ENCODE data around the gene GABPB2. TPM values are rescaled to one million over a fixed set of nuclear protein-coding genes. Genes with fewer than 3 reads are reported as not detected.

GABPB2 gene
- total RNA-seq, 1 donor from 2014 or later: 10.8 TPM

DNA sequence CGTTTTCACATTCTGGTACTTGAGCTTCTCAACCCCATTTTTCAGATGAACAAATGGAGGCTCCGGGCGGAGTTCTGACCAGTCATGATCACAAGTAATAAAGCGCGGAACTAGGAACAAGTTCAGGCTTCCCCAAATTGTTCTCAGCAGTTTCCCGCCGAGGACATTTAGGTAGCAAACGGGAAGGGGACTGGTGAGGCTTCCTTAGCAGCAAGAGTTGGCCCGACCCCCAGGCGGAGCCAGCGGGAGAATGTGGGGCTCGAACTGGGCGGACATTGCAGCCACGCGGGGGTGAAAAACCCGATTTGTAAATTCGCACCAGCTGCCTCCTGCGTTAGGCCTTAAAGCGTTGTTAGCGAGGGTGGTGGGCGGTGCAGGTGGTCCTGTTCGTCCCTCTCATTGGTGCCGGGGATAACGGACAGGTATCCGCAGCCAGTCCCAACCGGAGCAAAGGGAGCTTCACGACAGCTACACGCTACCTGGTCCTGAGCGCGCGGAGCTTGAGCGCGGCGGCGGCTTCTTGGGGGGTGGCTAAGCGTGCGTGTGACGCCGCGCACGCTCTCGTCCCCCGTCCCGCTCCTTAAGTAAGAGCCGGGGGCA lies 60.5 kb downstream of the GABPB2 start:
- peak; percentile 87 for DNase-seq (ENCODE audit: low read depth)
- H3K4me3 ChIP-seq (ENCODE audit: low read depth, low read length): peak overlapping the region; percentile 40
- no peak for FAIRE-seq
- H3K27me3 ChIP-seq (ENCODE audit: control insufficient read depth, insufficient read depth, low read length): no peaks in the 10 kb centered on the region
- H3K36me3 ChIP-seq (ENCODE audit: control insufficient read depth, insufficient read depth, low read length): no peaks in the 10 kb centered on the region
- TF ChIP-seq, protein P1, sequence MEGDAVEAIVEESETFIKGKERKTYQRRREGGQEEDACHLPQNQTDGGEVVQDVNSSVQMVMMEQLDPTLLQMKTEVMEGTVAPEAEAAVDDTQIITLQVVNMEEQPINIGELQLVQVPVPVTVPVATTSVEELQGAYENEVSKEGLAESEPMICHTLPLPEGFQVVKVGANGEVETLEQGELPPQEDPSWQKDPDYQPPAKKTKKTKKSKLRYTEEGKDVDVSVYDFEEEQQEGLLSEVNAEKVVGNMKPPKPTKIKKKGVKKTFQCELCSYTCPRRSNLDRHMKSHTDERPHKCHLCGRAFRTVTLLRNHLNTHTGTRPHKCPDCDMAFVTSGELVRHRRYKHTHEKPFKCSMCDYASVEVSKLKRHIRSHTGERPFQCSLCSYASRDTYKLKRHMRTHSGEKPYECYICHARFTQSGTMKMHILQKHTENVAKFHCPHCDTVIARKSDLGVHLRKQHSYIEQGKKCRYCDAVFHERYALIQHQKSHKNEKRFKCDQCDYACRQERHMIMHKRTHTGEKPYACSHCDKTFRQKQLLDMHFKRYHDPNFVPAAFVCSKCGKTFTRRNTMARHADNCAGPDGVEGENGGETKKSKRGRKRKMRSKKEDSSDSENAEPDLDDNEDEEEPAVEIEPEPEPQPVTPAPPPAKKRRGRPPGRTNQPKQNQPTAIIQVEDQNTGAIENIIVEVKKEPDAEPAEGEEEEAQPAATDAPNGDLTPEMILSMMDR (IDR thresholded peaks at IDR 0.05; ENCODE audit: insufficient read depth, low read length, severe bottlenecking): no peak

DNA sequence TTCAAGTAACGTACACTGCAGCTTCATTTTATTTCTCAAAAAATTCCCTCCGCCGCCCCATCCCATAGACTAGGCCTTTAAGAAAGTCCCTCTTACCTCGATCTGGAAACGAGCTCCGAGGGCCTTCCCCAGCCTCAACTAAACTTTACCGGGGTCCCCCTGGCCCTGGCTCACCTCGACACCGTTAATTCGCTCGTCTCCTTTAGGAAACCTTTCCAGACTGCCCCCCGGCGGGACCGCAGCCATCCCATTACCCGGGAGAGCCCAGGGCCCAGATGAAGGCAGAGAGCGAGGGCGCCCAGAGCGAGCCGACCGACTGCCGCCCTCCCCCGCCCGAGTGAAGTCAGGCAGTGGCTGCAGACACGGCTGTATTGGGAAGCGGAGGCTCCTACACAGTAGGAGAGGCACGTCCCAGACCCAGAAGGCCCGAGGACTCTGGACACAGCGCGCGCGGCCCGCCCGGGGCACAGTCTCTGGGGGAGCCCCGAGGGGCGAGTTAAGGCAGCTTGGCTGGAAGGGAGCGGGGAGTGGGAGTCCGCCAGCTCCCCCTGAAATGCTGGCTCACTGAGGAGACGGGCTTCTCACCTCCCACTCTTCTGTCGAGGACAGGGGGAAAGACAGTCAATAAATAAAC lies 61.3 kb downstream of the GABPB2 start:
- DNase-seq (ENCODE audit: low read depth): no peak
- Histone ChIP-seq H3K36me3 (ENCODE audit: control insufficient read depth, insufficient read depth, low read length) (no peaks in the 10 kb centered on the region), H3K4me3 (ENCODE audit: low read depth, low read length) (peak overlapping the region; percentile 40), H3K27me3 (ENCODE audit: control insufficient read depth, insufficient read depth, low read length) (no peaks in the 10 kb centered on the region)
- no peak for FAIRE-seq
- TF ChIP-seq, protein P1 (IDR thresholded peaks at IDR 0.05; ENCODE audit: insufficient read depth, low read length, severe bottlenecking): no peak

DNA sequence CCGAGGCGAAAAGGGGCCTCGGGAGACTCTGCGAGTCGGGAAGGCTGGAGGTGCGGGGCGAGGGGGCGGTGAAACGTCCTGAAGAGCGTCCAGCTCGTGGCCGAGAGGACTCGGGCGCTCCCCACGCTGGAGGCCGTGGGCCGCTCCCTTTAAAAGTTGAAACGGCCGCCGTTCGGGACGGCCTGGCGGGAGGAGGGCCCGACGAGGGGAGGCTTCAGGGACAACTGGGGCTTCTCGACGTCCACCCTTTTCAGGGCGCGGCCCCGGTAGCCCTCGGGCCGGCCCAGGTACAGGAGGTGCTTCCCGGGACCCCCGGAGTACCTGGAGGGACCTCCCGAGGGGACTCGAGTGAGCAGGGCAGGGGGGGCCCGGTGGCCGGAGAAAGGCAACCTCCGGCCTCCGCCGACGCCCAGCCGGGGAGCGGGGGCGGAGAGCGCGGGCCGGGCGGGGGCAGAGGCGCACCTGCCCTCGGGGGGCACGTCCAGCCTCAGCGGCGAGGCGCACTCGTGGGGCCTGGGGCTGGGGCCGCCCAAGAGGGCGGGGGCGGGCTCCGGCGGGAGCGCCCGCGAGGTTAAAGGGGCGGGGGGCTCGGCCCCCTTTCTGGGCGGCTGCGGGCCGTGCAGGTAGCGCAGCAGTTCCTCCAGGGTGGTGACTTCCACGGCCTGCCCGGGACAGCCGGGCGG lies 61.9 kb downstream of the GABPB2 start:
- Histone ChIP-seq H3K4me3 (ENCODE audit: low read depth, low read length) (no peak overlapping the region), H3K27me3 (ENCODE audit: control insufficient read depth, insufficient read depth, low read length) (no peaks in the 10 kb centered on the region), H3K36me3 (ENCODE audit: control insufficient read depth, insufficient read depth, low read length) (no peaks in the 10 kb centered on the region)
- TF ChIP-seq, protein P1 (IDR thresholded peaks at IDR 0.05; ENCODE audit: insufficient read depth, low read length, severe bottlenecking): no peak
- FAIRE-seq (no peak), DNase-seq (ENCODE audit: low read depth) (no peak)

DNA sequence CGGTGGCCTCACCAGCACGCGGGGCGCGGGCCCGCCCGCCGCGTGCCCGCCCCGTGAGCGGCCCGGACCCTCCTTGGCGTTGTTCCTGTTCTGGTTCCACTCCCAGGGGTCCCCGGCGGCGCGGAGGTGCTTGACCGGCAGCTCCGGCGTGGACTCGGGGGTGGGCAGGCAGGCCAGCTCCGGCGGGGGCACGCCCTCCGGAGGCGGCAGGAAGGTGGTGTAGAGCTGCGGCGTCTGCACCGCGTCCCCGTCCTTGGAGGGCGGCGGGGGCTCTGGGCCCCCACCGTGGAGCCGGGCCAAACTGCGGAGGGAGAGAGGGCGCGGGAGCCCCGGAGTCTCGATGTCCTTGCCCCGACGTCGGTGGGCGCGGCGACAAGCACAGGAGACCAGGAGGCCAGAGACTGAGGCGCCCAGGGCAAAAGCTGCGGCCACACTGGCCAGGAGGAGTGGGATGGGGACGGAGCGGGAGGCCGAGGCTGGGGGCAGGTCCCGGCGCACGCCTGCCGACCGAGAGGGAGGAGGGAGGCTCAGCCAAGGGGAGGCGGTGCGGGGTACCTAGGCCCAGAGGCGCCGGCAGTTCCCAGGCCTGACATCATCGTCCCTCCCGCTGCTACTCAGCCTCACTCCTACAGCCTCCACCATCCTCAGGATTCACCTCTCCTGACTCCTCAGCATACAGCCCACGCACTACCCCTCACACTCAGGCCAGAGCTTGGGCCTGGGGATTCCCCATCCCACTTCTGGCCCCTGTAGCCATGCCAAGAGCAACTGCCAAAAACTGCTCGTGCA lies 62.7 kb downstream of the GABPB2 start:
- FAIRE-seq: no peak
- no peak for DNase-seq (ENCODE audit: low read depth)

DNA sequence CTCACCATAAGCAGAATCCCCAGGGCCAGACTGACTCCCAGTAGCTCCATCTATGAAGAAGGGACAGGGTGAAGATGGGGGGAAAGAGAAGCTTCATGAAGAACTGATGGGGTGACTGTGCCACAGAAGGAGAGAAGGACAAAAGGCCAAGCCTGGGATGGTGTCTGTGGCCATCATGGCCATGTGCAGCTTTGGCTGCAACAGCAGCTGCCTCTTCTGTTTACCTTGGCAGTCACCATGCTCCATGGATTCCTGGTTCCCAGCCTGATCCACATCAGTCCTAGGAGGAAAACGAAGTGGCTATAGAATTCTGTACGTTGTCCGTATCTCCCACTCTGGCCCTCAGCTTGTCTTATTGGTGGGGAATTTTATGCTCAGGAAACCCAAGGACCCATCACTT lies 63.8 kb downstream of the GABPB2 start:
- Histone ChIP-seq H3K27me3 (ENCODE audit: control insufficient read depth, insufficient read depth, low read length) (no peaks in the 10 kb centered on the region), H3K36me3 (ENCODE audit: control insufficient read depth, insufficient read depth, low read length) (no peaks in the 10 kb centered on the region), H3K4me3 (ENCODE audit: low read depth, low read length) (no peak overlapping the region)
- DNase-seq (ENCODE audit: low read depth): no peak
- FAIRE-seq: no peak
- TF ChIP-seq, protein P1 (IDR thresholded peaks at IDR 0.05; ENCODE audit: insufficient read depth, low read length, severe bottlenecking): no peak

More for the DNA sequence above, 62.7 kb downstream of the GABPB2 start:
- Histone ChIP-seq H3K36me3 (ENCODE audit: control insufficient read depth, insufficient read depth, low read length) (no peaks in the 10 kb centered on the region), H3K27me3 (ENCODE audit: control insufficient read depth, insufficient read depth, low read length) (no peaks in the 10 kb centered on the region), H3K4me3 (ENCODE audit: low read depth, low read length) (no peak overlapping the region)
- TF ChIP-seq, protein P1 (IDR thresholded peaks at IDR 0.05; ENCODE audit: insufficient read depth, low read length, severe bottlenecking): no peak

All from bronchial epithelial cell (primary cell).